ENCODE measurements around the gene RETREG2.

The RETREG2 gene

DNA sequence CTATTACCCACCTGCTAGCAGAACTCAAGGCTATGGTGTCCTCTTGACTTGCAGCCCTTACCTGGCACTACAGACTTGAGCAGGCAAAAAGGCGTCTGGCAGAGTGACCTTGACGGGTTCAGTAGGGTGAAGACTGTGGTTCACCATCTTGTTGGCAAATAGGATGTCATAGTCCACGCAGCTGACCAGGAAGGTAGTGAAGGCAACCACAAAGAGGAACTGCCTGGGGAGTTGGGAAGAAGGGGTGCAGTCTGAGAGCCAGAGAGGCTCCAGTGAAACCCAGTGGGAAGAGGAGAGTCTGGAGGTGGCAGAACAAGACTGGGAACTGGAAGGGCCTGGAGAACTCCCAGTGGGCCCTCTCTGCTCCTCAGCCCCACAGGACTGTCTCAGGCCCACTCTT lies 47.3 kb downstream of the RETREG2 start:
- no peaks in the 10 kb centered on the region for H3K9me3 ChIP-seq
- peaks cover 7% of the 10 kb centered on the region for H3K4me1 ChIP-seq
- TF ChIP-seq, protein P1, sequence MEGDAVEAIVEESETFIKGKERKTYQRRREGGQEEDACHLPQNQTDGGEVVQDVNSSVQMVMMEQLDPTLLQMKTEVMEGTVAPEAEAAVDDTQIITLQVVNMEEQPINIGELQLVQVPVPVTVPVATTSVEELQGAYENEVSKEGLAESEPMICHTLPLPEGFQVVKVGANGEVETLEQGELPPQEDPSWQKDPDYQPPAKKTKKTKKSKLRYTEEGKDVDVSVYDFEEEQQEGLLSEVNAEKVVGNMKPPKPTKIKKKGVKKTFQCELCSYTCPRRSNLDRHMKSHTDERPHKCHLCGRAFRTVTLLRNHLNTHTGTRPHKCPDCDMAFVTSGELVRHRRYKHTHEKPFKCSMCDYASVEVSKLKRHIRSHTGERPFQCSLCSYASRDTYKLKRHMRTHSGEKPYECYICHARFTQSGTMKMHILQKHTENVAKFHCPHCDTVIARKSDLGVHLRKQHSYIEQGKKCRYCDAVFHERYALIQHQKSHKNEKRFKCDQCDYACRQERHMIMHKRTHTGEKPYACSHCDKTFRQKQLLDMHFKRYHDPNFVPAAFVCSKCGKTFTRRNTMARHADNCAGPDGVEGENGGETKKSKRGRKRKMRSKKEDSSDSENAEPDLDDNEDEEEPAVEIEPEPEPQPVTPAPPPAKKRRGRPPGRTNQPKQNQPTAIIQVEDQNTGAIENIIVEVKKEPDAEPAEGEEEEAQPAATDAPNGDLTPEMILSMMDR (IDR thresholded peaks at IDR 0.05; ENCODE audit: low read depth, low read length) = no peak
- no peak for DNase-seq
- H3K4me3 ChIP-seq (ENCODE audit: low read depth, low read length) = no peak overlapping the region
- H3K27me3 ChIP-seq = no peaks in the 10 kb centered on the region
- H3K36me3 ChIP-seq = peaks cover 43% of the 10 kb centered on the region

DNA sequence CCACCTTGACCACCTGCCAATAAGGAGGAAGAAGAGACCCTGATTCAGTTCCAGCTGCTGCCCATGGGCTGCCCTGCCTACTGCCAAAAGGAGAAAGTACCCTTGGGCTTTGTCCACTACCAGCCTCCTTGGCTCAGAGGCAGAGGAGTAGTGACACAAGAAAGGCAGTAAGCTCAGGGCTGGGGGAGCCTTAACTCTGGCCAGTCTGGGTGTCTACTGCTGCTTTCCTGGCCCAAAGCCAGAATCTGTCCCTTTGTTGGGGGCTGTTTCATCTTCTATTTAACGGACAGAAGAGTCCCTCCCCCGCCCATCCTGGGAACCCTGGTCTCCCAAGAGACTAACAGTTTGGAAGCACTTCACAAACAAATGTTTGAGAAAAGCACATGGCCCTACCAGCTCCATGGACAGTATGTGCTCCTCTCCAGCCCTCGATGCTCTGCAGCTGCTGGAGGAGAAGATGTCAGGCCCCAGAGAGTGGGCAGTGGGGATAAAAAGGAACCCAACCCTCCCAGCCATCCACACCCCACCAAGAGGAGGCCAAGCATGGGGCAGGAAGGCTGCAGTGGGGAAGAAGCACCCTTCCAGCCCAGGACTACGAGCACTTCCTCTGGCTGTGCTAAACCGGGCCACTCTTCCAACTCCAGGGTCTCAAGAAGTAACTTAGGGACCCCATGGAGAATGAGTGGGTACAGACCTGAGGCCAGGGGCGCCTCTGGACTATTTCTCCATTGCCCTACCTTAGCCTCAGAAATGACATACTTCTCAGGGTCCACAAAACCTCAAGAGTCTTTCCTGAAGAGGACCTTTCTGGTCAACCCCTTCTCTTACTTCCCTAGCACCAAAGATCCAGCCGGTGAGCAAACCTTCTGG lies 50.2 kb downstream of the RETREG2 start:
- no peak for DNase-seq
- peaks cover 38% of the 10 kb centered on the region for H3K36me3 ChIP-seq

DNA sequence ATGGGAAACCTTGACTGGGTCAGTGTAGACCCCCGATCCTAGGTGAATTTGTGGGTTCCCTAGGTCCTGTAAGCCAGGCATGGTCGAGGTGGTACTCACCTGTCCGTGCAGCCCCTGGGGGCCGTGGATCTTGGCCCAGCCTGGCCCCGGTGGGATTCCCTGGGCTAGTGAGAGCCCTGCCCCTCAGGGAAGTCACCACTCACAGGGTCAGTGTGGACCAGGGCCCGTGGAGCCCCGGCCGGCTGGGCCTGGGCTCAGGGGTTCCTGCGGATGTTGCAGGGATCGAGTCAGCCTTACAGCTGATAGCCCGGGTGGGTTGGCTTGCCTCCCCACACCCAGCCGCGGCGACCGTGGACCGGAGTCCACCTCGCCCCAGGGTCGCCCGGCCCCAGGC lies 50.8 kb downstream of the RETREG2 start:
- TF ChIP-seq, protein P1 (IDR thresholded peaks at IDR 0.05; ENCODE audit: low read depth, low read length) = no peak
- no peak for DNase-seq
- Histone ChIP-seq H3K4me1 (peaks cover 7% of the 10 kb centered on the region), H3K4me3 (ENCODE audit: low read depth, low read length) (peak overlapping the region; percentile 74), H3K9me3 (no peaks in the 10 kb centered on the region), H3K36me3 (peaks cover 33% of the 10 kb centered on the region), H3K27me3 (no peaks in the 10 kb centered on the region)

More for the DNA sequence above, 50.2 kb downstream of the RETREG2 start:
- TF ChIP-seq, protein P1 (IDR thresholded peaks at IDR 0.05; ENCODE audit: low read depth, low read length) = no peak
- H3K4me1 ChIP-seq = peaks cover 7% of the 10 kb centered on the region
- peak overlapping the region; percentile 74 for H3K4me3 ChIP-seq (ENCODE audit: low read depth, low read length)
- no peaks in the 10 kb centered on the region for H3K27me3 ChIP-seq
- no peaks in the 10 kb centered on the region for H3K9me3 ChIP-seq

DNA sequence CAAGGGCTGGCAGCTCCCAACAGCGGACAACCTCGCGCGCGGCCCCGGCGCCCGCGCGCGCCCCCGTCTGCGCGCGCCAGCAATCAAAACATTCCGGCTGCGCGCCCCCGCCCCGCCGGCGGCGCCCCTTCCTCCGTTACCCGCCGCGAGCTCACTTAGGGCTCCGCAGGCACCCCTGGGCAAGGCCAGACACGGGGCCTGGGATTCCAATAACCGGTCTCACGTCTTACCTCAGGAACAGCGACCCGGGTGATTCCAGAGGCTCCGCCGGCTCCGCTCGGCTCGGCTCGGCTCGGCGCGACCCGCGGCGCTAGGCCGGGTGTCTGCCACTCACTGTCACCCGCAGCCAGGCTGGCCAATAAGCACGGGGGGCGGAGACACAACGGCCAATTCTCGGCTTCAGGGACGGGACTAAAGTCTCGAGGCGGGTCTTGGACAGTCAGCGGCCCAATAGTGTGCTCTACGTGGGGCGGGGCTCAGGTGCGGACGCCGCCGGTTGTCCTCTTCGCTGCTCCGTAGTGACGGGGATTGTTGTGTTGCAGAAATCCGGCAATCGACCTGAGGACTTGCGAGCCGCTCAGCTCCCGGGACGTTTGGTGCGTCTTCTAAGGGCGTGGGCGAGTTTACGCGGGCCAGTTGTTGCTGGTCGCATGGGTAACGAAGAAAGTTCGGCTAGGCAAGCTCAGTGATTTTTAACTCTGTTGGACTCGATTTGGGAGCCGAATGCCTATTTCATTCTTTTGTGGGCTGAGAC lies 51.4 kb downstream of the RETREG2 start, which contains the start of the genes ANKZF1 and ATG9A:
Gene ANKZF1 (plus strand): TSS at position 502 of the 754 bp plus-strand sequence. CDS start 452 bp downstream, outside the sequence.
Gene ATG9A (minus strand): TSS at position 332 of the 754 bp plus-strand sequence. CDS start 1,612 bp downstream, outside the sequence.
- Histone ChIP-seq H3K9me3 (no peaks in the 10 kb centered on the region), H3K36me3 (peaks cover 31% of the 10 kb centered on the region)
- TF ChIP-seq, protein P1 (IDR thresholded peaks at IDR 0.05; ENCODE audit: low read depth, low read length) = no peak

DNA sequence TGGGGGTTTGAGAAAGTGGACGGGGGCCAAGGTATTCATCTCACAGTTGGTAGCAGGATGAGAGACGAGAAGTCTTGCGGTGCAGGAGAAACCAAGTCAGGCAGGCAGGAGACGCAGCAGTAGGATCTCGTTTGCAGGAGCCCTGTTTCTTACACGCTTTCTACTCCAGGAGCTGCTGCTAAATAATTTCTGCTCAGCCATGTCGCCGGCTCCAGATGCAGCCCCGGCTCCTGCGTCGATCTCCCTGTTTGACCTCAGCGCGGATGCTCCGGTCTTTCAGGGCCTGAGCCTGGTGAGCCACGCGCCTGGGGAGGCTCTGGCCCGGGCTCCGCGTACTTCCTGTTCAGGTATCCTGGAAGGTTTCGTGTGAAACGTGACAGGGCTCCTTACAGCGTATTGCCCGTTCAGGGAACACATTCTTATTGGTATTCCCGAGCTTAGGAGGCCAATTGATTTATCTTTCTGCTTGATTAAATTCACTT lies 52.0 kb downstream of the RETREG2 start:
- H3K27me3 ChIP-seq = no peaks in the 10 kb centered on the region
- peak; percentile 50 for DNase-seq
- peaks cover 7% of the 10 kb centered on the region for H3K4me1 ChIP-seq
- TF ChIP-seq, protein P1 (IDR thresholded peaks at IDR 0.05; ENCODE audit: low read depth, low read length) = no peak
- H3K9me3 ChIP-seq = no peaks in the 10 kb centered on the region
- peaks cover 29% of the 10 kb centered on the region for H3K36me3 ChIP-seq
- peak overlapping the region; percentile 74 for H3K4me3 ChIP-seq (ENCODE audit: low read depth, low read length)

More for the DNA sequence above, 51.4 kb downstream of the RETREG2 start, which contains the start of the genes ANKZF1 and ATG9A:
- Histone ChIP-seq H3K4me1 (peaks cover 7% of the 10 kb centered on the region), H3K27me3 (no peaks in the 10 kb centered on the region), H3K4me3 (ENCODE audit: low read depth, low read length) (peak within 1 kb of the TSS; percentile 74)
- DNase-seq = peak; percentile 99

All from BE2C (cell line).